ENCODE measurements around the gene BTN1A1. TPM values are rescaled to one million over a fixed set of nuclear protein-coding genes. Genes with fewer than 3 reads are reported as not detected.

Gene BTN1A1
- polyA plus RNA-seq, 1 donor, result 0.22 TPM

Other genes starting within 250 kb of the BTN1A1 start
- 20.8 TPM for gene BTN3A2, start 135.1 kb upstream of the BTN1A1 start, polyA plus RNA-seq (ENCODE audit: insufficient read length)
- gene BTN2A2, start 117.2 kb upstream of the BTN1A1 start, polyA plus RNA-seq (ENCODE audit: insufficient read length), result 16.4 TPM
- gene BTN3A1, start 98.0 kb upstream of the BTN1A1 start, polyA plus RNA-seq (ENCODE audit: insufficient read length), result 29.8 TPM
- gene BTN3A3, start 59.8 kb upstream of the BTN1A1 start, polyA plus RNA-seq (ENCODE audit: insufficient read length), result 22.7 TPM
- gene BTN2A1, start 42.3 kb upstream of the BTN1A1 start, polyA plus RNA-seq (ENCODE audit: insufficient read length), result 34.9 TPM
- 95.4 TPM for gene HMGN4, start 38.1 kb downstream of the BTN1A1 start, polyA plus RNA-seq (ENCODE audit: insufficient read length)
- 12.7 TPM for gene ABT1, start 96.7 kb downstream of the BTN1A1 start, polyA plus RNA-seq (ENCODE audit: insufficient read length)
- 39.6 TPM for gene ZNF322, start 159.4 kb downstream of the BTN1A1 start, polyA plus RNA-seq (ENCODE audit: insufficient read length)

All from left kidney (tissue), 1 donor.